Measurements from ENCODE around the gene RNU1-1. TPM values are rescaled to one million over a fixed set of nuclear protein-coding genes. Genes with fewer than 3 reads are reported as not detected.

Gene RNU1-1
- polyA plus RNA-seq, 12 donors: not detected

Other genes with a start within 250 kb of the RNU1-1 start
- gene FBXO42, start 161.8 kb downstream of the RNU1-1 start, polyA plus RNA-seq (ENCODE audit: insufficient read length in 12 of 12): 10 to 100 TPM in 11 of 12 donors, not detected in 1; 13.9 to 18.9 (median 16.8) TPM
- gene SZRD1, start 147.0 kb downstream of the RNU1-1 start, polyA plus RNA-seq (ENCODE audit: insufficient read length in 12 of 12): 100 to 1,000 TPM in 1 of 12 donors, 10 to 100 TPM in 10, not detected in 1; 72.1 to 107 (median 86.0) TPM
- gene SPATA21, start 76.9 kb downstream of the RNU1-1 start, polyA plus RNA-seq (ENCODE audit: insufficient read length in 12 of 12): under 1 TPM in 3 of 12 donors, not detected in 9; 0.09 to 0.27 (median 0.27) TPM
- gene NECAP2, start 73.6 kb downstream of the RNU1-1 start, polyA plus RNA-seq (ENCODE audit: insufficient read length in 12 of 12): 10 to 100 TPM in 11 of 12 donors, not detected in 1; 25.3 to 47.0 (median 34.9) TPM
- 100 to 1,000 TPM in 10 of 12 donors, 10 to 100 TPM in 1, not detected in 1; 77.4 to 201 (median 132) TPM for gene NBPF1, start 99.3 kb upstream of the RNU1-1 start, polyA plus RNA-seq (ENCODE audit: insufficient read length in 12 of 12)
- not detected for gene RNU1-3, start 152.7 kb upstream of the RNU1-1 start, polyA plus RNA-seq (ENCODE audit: insufficient read length in 12 of 12)
- gene RNU1-4, start 226.2 kb upstream of the RNU1-1 start, polyA plus RNA-seq (ENCODE audit: insufficient read length in 12 of 12): not detected